Mesothelial cell of epicardium (in vitro differentiated cells): ENCODE measurements around the gene KRI1. TPM values are rescaled to one million over a fixed set of nuclear protein-coding genes. Genes with fewer than 3 reads are reported as not detected.

Source experiments
- DNase-seq, 2 experiments: peaks; one replicate each; pipeline ENCODE4 v3.0.0; 2021; ENCODE audit warnings: low spot score in 2 of 2; ENCODE audit not compliant: unreplicated experiment in 2 of 2
- H3K27ac Mint-ChIP-seq: 2 replicates; pipeline ENCODE4 v1.8.0; 2021; ENCODE audit warnings: mixed read lengths
- H3K27me3 Mint-ChIP-seq: 2 replicates; pipeline ENCODE4 v1.8.0; 2021; ENCODE audit warnings: low read depth, mixed read lengths
- H3K36me3 Mint-ChIP-seq: 2 replicates; pipeline ENCODE4 v1.8.0; 2021; ENCODE audit warnings: mixed read lengths
- H3K4me1 Mint-ChIP-seq: 2 replicates; pipeline ENCODE4 v1.8.0; 2021; ENCODE audit warnings: mixed read lengths
- H3K4me3 Mint-ChIP-seq: 2 replicates; pipeline ENCODE4 v1.8.0; 2021; ENCODE audit warnings: mild to moderate bottlenecking, moderate library complexity, mixed read lengths
- H3K9me3 Mint-ChIP-seq: 2 replicates; pipeline ENCODE4 v1.8.0; 2021; ENCODE audit warnings: mixed read lengths
- CTCF ChIP-seq: fragments of 200-600 bp; sonication (generic); IDR thresholded peaks from one replicate; pipeline ENCODE4 v1.5.0; 2021; ENCODE audit warnings: antibody characterized with exemption; ENCODE audit not compliant: unreplicated experiment
- total RNA-seq: library from RNA; stranded (reverse); gene quantifications from 3 replicates; pipeline ENCODE4 v1.2.1, GENCODE V29; 2021

KRI1 gene
- total RNA-seq, 1 donor from 2014 or later, result 27.4 TPM

GRCh38 chr19:10565028-10565566 lies 713 bp downstream of the KRI1 start:
- Mint-ChIP-seq H3K27me3 (no peaks in the 10 kb centered on the region), H3K4me3 (peak overlapping the region; percentile 87), H3K36me3 (peaks cover 2% of the 10 kb centered on the region), H3K9me3 (no peaks in the 10 kb centered on the region), H3K27ac (peak overlapping the region; percentile 89), H3K4me1 (peaks cover 38% of the 10 kb centered on the region)
- no peak for TF ChIP-seq CTCF
- peak in 1 of 2 experiments; percentile 43 for DNase-seq

DNA sequence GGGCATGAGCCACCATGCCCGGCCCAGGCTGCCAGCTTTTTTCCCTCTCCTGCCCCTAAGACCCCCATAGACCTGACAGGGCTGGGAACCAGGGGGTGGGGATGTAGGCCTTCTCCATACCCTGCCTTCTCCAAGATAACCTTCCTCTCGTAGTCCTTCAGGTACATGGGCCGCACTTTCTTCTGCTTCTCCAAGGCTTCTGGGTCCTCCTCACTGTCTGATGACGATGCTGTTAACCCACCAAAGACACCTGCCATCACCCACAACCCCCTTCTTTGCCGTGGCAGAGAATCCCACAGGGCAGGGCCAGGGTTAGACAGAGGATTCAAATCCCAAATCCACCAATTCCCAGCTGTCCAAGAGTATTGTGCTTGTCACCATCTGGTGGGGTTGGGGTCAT lies 3.2 kb downstream of the KRI1 start:
- Mint-ChIP-seq H3K27ac (no peak overlapping the region), H3K9me3 (no peaks in the 10 kb centered on the region), H3K27me3 (no peaks in the 10 kb centered on the region), H3K36me3 (peaks cover 10% of the 10 kb centered on the region), H3K4me1 (peaks cover 24% of the 10 kb centered on the region), H3K4me3 (no peak overlapping the region)
- TF ChIP-seq CTCF, result no peak
- DNase-seq, result no peak

GRCh38 chr19:10560154-10560553 lies 5.7 kb downstream of the KRI1 start:
- no peaks in the 10 kb centered on the region for H3K9me3 Mint-ChIP-seq
- no peak overlapping the region for H3K27ac Mint-ChIP-seq
- peaks cover 10% of the 10 kb centered on the region for H3K36me3 Mint-ChIP-seq
- peaks cover 7% of the 10 kb centered on the region for H3K4me1 Mint-ChIP-seq
- no peak for DNase-seq
- H3K27me3 Mint-ChIP-seq, result no peaks in the 10 kb centered on the region
- no peak for TF ChIP-seq CTCF
- no peak overlapping the region for H3K4me3 Mint-ChIP-seq

DNA sequence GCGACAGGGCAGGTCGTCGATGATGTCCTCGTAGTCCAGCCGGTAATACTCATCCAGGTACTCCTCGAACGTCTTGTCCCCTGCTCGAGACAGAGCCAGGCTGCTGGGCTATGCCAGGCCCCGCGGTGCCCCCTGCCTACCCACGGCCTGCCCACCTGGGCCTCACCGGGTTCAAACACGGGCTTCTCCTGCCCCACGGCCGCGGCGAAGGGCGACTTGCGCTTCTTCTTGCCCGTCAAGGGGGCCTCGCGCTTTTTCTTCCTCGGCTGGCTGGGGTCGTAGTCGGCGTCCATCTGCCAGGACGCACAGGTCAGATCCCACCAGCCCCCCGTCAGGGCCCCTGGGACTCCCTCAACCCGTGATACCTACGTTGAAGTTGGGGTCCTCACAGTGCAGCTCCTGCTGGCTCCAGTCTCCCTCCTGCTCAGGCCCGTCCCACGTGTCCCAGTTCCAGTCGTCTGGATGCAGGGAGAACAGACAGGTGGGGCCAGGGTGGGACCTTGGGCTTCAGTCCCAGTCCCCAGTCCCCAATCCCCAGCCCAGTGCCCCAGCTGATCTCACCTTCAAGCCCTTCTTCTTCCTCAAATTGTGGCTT lies 8.1 kb downstream of the KRI1 start:
- no peak overlapping the region for H3K27ac Mint-ChIP-seq
- no peaks in the 10 kb centered on the region for H3K27me3 Mint-ChIP-seq
- H3K4me1 Mint-ChIP-seq, result no peaks in the 10 kb centered on the region
- H3K4me3 Mint-ChIP-seq, result no peak overlapping the region
- no peaks in the 10 kb centered on the region for H3K9me3 Mint-ChIP-seq
- no peak for TF ChIP-seq CTCF
- H3K36me3 Mint-ChIP-seq, result peaks cover 17% of the 10 kb centered on the region
- DNase-seq, result no peak

- Mint-ChIP-seq H3K4me3 (no peak overlapping the region), H3K9me3 (no peaks in the 10 kb centered on the region), H3K4me1 (no peaks in the 10 kb centered on the region), H3K27me3 (no peaks in the 10 kb centered on the region), H3K36me3 (peaks cover 29% of the 10 kb centered on the region), H3K27ac (no peak overlapping the region)
- no peak for DNase-seq
- no peak for TF ChIP-seq CTCF
Measured at GRCh38 chr19:10555610-10555973, 10.2 kb downstream of the KRI1 start.
